Gastrocnemius medialis (tissue), 4 donors: Measurements from ENCODE around the gene RPL21.

Source experiments
- POLR2A ChIP-seq, 2 donors: fragments of 450-650 bp; IDR thresholded peaks; one replicate each; pipeline ENCODE4 v1.6.1; 2017; ENCODE audit warnings: antibody characterized with exemption in 2 of 2, mild to moderate bottlenecking in 2 of 2, moderate library complexity in 2 of 2
- TF ChIP-seq, protein P1 (sequence below), 5 experiments: fragments of 450-650 bp in 3 of 5; fragments of 200-600 bp in 2 of 5; sonication (generic) in 2 of 5; IDR thresholded peaks in 4 of 5; conservative IDR thresholded peaks in 1 of 5; 1 replicate in 4 of 5; 2 replicates in 1 of 5; pipeline ENCODE4 v1.5.1; 2016 to 2019; ENCODE audit warnings: antibody characterized with exemption in 5 of 5, mild to moderate bottlenecking in 3 of 5, moderate library complexity in 3 of 5

DNA sequence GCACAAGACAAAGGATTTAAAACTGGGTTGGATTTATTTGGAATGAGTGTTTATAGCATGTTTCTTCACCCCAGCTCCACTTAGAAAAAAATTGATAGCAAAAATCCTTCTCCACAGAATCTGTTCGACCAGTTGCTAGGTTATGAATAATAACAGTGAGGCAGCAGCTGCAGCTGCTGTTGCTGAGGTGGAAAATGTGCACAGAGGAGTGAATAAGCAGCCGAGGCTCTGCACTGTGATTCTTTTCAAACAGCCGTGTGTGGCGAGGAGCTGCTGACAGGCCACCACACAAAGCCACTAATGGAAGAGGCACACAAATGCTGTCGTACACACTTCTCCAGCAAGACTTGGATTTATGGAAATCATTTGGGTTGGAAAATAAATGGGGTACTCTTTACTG, 12.8 kb downstream of the RPL21 start:
- TF ChIP-seq, protein P1, sequence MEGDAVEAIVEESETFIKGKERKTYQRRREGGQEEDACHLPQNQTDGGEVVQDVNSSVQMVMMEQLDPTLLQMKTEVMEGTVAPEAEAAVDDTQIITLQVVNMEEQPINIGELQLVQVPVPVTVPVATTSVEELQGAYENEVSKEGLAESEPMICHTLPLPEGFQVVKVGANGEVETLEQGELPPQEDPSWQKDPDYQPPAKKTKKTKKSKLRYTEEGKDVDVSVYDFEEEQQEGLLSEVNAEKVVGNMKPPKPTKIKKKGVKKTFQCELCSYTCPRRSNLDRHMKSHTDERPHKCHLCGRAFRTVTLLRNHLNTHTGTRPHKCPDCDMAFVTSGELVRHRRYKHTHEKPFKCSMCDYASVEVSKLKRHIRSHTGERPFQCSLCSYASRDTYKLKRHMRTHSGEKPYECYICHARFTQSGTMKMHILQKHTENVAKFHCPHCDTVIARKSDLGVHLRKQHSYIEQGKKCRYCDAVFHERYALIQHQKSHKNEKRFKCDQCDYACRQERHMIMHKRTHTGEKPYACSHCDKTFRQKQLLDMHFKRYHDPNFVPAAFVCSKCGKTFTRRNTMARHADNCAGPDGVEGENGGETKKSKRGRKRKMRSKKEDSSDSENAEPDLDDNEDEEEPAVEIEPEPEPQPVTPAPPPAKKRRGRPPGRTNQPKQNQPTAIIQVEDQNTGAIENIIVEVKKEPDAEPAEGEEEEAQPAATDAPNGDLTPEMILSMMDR (IDR thresholded peaks at IDR 0.05 in 4 of 5, conservative IDR thresholded peaks at IDR 0.05 in 1 of 5), result no peak
- TF ChIP-seq POLR2A (IDR thresholded peaks at IDR 0.05), result no peak
